ENCODE measurements around the gene GAS2L3. TPM values are rescaled to one million over a fixed set of nuclear protein-coding genes. Genes with fewer than 3 reads are reported as not detected.

The GAS2L3 gene
- total and polyA plus RNA-seq, 2 of the 13 experiments (the other 11 are each of a cell fraction or from before 2014, with no cell fraction given), result 7.0 to 20.8 TPM

- intact Hi-C loops (cut with micrococcal nuclease; ENCODE audit: unreplicated experiment) (loop anchor here (1.0 to 2.0 kb wide), 4 partner anchors 162 to 320 kb away; no protein-coding TSS in a partner anchor), in situ Hi-C loops (cut with HindIII; ENCODE audit: extremely low pct_ligation_motif_present, low pct_unique_long_range_greater_than_20kb) (loop anchor here (5.0 kb wide), 1 partner anchor 202 kb away; no protein-coding TSS in a partner anchor)
- no peak for TF ChIP-seq KDM6A (CRISPR knock-in tag; IDR thresholded peaks at IDR 0.05; ENCODE audit: low read depth)
- no peak for TF ChIP-seq MTA1 (CRISPR knock-in tag; IDR thresholded peaks at IDR 0.05; ENCODE audit: borderline replicate concordance)
- peak; percentile 95 for TF ChIP-seq STAG1 (CRISPR knock-in tag; IDR thresholded peaks at IDR 0.05)
- no peak for TF ChIP-seq ZNF629 (CRISPR knock-in tag; conservative IDR thresholded peaks at IDR 0.05)
- TF ChIP-seq SCMH1 (CRISPR knock-in tag; IDR thresholded peaks at IDR 0.05; ENCODE audit: borderline replicate concordance), result no peak
- peak; percentile 33; the same call in 1 of the 2 replicates for TF ChIP-seq FOXK2 (IDR thresholded peaks at IDR 0.05)
- no peak for TF ChIP-seq POLR2AphosphoS5 (IDR thresholded peaks at IDR 0.05; ENCODE audit: low read depth, low read length)
- TF ChIP-seq TFE3 (CRISPR knock-in tag; IDR thresholded peaks at IDR 0.05), result no peak
- 0 out of 2 replicates have a peak, but pooled peaks have one; percentile 30 for TF ChIP-seq FOXJ3 (CRISPR knock-in tag; IDR thresholded peaks at IDR 0.05; ENCODE audit: borderline replicate concordance)
- TF ChIP-seq ZNF530 (CRISPR knock-in tag; IDR thresholded peaks at IDR 0.05; ENCODE audit: low read depth), result no peak
- peak; percentile 31; the same call in 1 of the 2 replicates for TF ChIP-seq RXRB (CRISPR knock-in tag; IDR thresholded peaks at IDR 0.05; ENCODE audit: borderline replicate concordance)
- no peak for TF ChIP-seq ZNF260 (CRISPR knock-in tag; IDR thresholded peaks at IDR 0.05; ENCODE audit: borderline replicate concordance, low read depth)
- TF ChIP-seq NFIC (IDR thresholded peaks at IDR 0.05; ENCODE audit: low read length), result peak; percentile 36; the same call in 1 of the 2 replicates
- no peak for TF ChIP-seq ZMYM2 (CRISPR knock-in tag; IDR thresholded peaks at IDR 0.05)
- no peak for TF ChIP-seq GABPA (IDR thresholded peaks at IDR 0.05; ENCODE audit: low read depth, low read length)
- peak; percentile 63; the same call in 1 of the 2 replicates for TF ChIP-seq GABPA (CRISPR knock-in tag; IDR thresholded peaks at IDR 0.05; ENCODE audit: low read depth)
- TF ChIP-seq BATF2 (CRISPR knock-in tag; IDR thresholded peaks at IDR 0.05), result no peak
- TF ChIP-seq SNAPC4 (CRISPR knock-in tag; IDR thresholded peaks at IDR 0.05), result no peak
- 0 out of 2 replicates have a peak, but pooled peaks have one; percentile 23 for TF ChIP-seq TARDBP (CRISPR knock-in tag; IDR thresholded peaks at IDR 0.05)
Measured at GRCh38 chr12:100554608-100555077, 18.8 kb upstream of the GAS2L3 start.

More at GRCh38 chr12:100554608-100555077, 18.8 kb upstream of the GAS2L3 start:
- no peaks in the 10 kb centered on the region for H3K9me3 ChIP-seq (ENCODE audit: low read length)
- no peak overlapping the region for H2AFZ ChIP-seq (ENCODE audit: low read length)
- ChIA-PET POLR2A (no interaction called here), CTCF (ENCODE audit: low intra/inter-chr PET ratio, low total read pairs) (interaction anchor here (0.8 to 4.1 kb wide), 5 partner anchors 150 to 320 kb away, joined by 3 to 74 read pairs (median 7); no protein-coding TSS in a partner anchor)
- WGBS (ENCODE audit: low lambda C conversion rate), result 0% methylated on average over 1 of the region's 1 CpG
- H3K27me3 ChIP-seq (ENCODE audit: control insufficient read depth in 1 of 2, insufficient read depth in 2 of 2, low read length in 2 of 2), result no peaks in the 10 kb centered on the region; a peak in 1 of 5 replicates
- peak; percentile 74 for ATAC-seq
- H4K20me1 ChIP-seq (ENCODE audit: insufficient read depth, low read length), result no peaks in the 10 kb centered on the region; the same call in 1 of the 2 replicates
- H3K27ac ChIP-seq (ENCODE audit: extremely low read length, insufficient read depth, low read length), result peak overlapping the region; percentile 44
- BruUV-seq (replicated peaks), result no TSS peak
- no peaks in the 10 kb centered on the region for H3K79me2 ChIP-seq (ENCODE audit: insufficient read depth, low read length)
- H3K4me2 ChIP-seq (ENCODE audit: low read depth, low read length), result no peak overlapping the region
- H3K4me3 ChIP-seq (replicated peaks in 1 of 3; ENCODE audit: insufficient read depth in 1 of 3, low read depth in 2 of 3, low read length in 3 of 3), result no peak overlapping the region
- peaks cover 31% of the 10 kb centered on the region for H3K4me1 ChIP-seq (ENCODE audit: insufficient read depth, low read length)
- peak; percentile 93 for FAIRE-seq
- peaks cover 2 to 26% of the 10 kb centered on the region in 2 experiments for H3K36me3 ChIP-seq (replicated peaks in 1 of 2; ENCODE audit: control insufficient read depth in 1 of 2, insufficient read depth in 2 of 2, low read length in 2 of 2)
- peak; percentile 88 for DNase-seq (ENCODE audit: low spot score)
- no peak overlapping the region for H3K9ac ChIP-seq (ENCODE audit: insufficient read depth, low read depth, low read length)
